ENCODE measurements around the gene PTTG1.

The PTTG1 gene

DNA sequence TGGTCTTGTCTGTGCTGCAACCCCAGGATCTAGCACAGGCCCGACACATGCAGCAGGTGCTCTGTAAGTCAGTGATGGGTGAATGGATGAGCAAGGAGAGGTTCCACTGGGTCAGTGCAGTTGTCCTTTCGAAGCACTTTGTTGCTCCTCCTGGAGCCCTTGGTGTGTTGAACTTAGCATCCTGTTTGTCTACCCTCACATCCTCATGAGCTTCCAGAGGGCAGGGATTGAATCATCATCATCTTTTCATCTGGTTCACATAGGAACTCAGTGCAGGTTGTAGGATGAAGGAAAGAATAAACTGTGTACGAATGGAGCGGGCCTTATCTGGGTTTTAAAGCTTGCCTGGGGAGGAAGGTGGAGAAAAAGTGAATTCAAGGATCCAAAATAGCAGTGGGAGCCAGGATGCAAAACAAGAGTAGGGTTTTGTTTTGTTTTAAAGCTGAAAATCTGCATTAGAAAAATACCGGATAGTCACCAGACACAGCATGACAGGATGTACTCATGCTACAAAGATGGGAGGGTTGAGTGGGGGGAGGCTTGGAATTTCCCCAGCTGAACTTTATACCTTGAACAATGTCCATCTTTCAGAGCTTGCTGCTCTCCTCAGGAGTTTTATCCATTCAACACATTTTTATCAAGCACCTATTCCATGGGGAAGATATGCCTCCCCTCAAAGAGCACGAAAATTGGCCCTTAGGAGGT lies 55.8 kb downstream of the PTTG1 start:
- TF ChIP-seq, protein P1, sequence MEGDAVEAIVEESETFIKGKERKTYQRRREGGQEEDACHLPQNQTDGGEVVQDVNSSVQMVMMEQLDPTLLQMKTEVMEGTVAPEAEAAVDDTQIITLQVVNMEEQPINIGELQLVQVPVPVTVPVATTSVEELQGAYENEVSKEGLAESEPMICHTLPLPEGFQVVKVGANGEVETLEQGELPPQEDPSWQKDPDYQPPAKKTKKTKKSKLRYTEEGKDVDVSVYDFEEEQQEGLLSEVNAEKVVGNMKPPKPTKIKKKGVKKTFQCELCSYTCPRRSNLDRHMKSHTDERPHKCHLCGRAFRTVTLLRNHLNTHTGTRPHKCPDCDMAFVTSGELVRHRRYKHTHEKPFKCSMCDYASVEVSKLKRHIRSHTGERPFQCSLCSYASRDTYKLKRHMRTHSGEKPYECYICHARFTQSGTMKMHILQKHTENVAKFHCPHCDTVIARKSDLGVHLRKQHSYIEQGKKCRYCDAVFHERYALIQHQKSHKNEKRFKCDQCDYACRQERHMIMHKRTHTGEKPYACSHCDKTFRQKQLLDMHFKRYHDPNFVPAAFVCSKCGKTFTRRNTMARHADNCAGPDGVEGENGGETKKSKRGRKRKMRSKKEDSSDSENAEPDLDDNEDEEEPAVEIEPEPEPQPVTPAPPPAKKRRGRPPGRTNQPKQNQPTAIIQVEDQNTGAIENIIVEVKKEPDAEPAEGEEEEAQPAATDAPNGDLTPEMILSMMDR (IDR thresholded peaks at IDR 0.05; ENCODE audit: low read length, missing control alignments): no peak
- H3K4me3 ChIP-seq (replicated peaks; ENCODE audit: low read depth, low read length): no peak overlapping the region
- no peak for DNase-seq (ENCODE audit: low read depth)

DNA sequence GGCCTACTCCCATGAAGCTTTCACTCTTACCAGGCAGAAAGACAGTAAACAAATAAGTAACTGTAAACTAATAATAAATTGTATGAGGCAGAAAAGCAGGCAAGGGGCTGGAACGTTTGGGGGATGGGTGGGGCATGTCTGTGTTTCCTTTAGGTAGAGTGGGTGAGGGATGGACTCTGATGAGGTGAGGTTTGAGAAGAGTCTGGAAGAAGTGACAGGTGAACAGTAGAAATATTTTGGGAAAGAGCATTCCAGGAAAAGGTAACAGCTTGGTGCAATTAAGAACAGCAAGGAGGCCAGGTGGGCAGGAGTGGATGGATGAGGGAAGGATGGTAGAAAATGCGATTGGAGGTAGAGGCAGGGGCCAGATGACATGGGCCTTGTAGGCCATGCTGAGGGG lies 56.5 kb downstream of the PTTG1 start:
- TF ChIP-seq, protein P1 (IDR thresholded peaks at IDR 0.05; ENCODE audit: low read length, missing control alignments): no peak
- DNase-seq (ENCODE audit: low read depth): no peak
- H3K4me3 ChIP-seq (replicated peaks; ENCODE audit: low read depth, low read length): no peak overlapping the region

Data from fibroblast of pulmonary artery (primary cell).